Caco-2 (cell line): ENCODE data around the gene SLC9A3. TPM values are rescaled to one million over a fixed set of nuclear protein-coding genes. Genes with fewer than 3 reads are reported as not detected.

Experiments used
- BruUV-seq: library from RNA; stranded (reverse); fragments of 400-500 nt; replicated peaks from 2 replicates; lab custom pipeline; 2021; lab: Mats Ljungman, UMichigan
- CTCF ChIA-PET: fragments of 300-600 bp; sonication (Branson Sonifier 250); formaldehyde crosslinking; loops from one replicate; lab custom pipeline; 2022; ENCODE audit warnings: antibody characterized with exemption; lab: Charles Lee
- POLR2A ChIA-PET: fragments of 300-600 bp; sonication (Branson Sonifier 250); formaldehyde crosslinking; loops from one replicate; lab custom pipeline; 2022; ENCODE audit warnings: antibody characterized with exemption; lab: Charles Lee
- DNase-seq, 2 experiments: peaks; one replicate each; pipeline versions ENCODE4 v3.0.0 to v3.0.0-alpha.2; 2020 to 2022
- H3K27me3 ChIP-seq: replicated peaks from 2 replicates; pipeline ENCODE4 v1.6.0; 2011; ENCODE audit warnings: low read length; ENCODE audit not compliant: control insufficient read depth, insufficient read depth
- H3K36me3 ChIP-seq: 2 replicates; pipeline ENCODE4 v1.5.1; 2011; ENCODE audit warnings: low read length; ENCODE audit not compliant: control insufficient read depth, insufficient read depth
- H3K4me1 ChIP-seq: fragments of 250-450 bp; sonication (Bioruptor Pico); 2 replicates; pipeline ENCODE4 v1.5.1; 2020; ENCODE audit warnings: mild to moderate bottlenecking
- H3K4me3 ChIP-seq: 2 replicates; pipeline ENCODE4 v1.5.1; 2011; ENCODE audit warnings: low read depth, mild to moderate bottlenecking, control low read depth, low read length
- H3K9me3 ChIP-seq: fragments of 250-450 bp; sonication (Bioruptor Pico); 2 replicates; pipeline ENCODE4 v1.5.1; 2020; ENCODE audit warnings: mild to moderate bottlenecking, moderate library complexity
- H3K27ac Mint-ChIP-seq: one replicate; pipeline ENCODE4 v1.8.0; 2022; ENCODE audit warnings: mixed read lengths; ENCODE audit not compliant: unreplicated experiment
- H3K27me3 Mint-ChIP-seq: one replicate; pipeline ENCODE4 v1.8.0; 2022; ENCODE audit warnings: mixed read lengths; ENCODE audit not compliant: insufficient read depth, unreplicated experiment
- H3K36me3 Mint-ChIP-seq: one replicate; pipeline ENCODE4 v1.8.0; 2022; ENCODE audit warnings: mild to moderate bottlenecking, mixed read lengths; ENCODE audit not compliant: insufficient read depth, unreplicated experiment
- H3K4me1 Mint-ChIP-seq: one replicate; pipeline ENCODE4 v1.8.0; 2022; ENCODE audit warnings: low read depth, mixed read lengths; ENCODE audit not compliant: unreplicated experiment
- H3K4me3 Mint-ChIP-seq: one replicate; pipeline ENCODE4 v1.8.0; 2022; ENCODE audit warnings: mild to moderate bottlenecking, moderate library complexity, mixed read lengths; ENCODE audit not compliant: unreplicated experiment
- H3K9me3 Mint-ChIP-seq: one replicate; pipeline ENCODE4 v1.8.0; 2022; ENCODE audit warnings: mixed read lengths; ENCODE audit not compliant: unreplicated experiment
- intact Hi-C: fragments of 100-400 bp; cut with micrococcal nuclease; formaldehyde crosslinking; loops from one replicate; pipeline ENCODE4 v1.10.0; 2022; ENCODE audit not compliant: unreplicated experiment
- total RNA-seq: library from RNA; stranded (reverse); gene quantifications from 2 replicates; pipeline ENCODE4 v1.2.3, GENCODE V29; 2022
- TF ChIP-seq, protein P1 (sequence below), 2 experiments: fragments of 200-600 bp in 1 of 2; IDR thresholded peaks; 1 replicate in 1 of 2; 2 replicates in 1 of 2; pipeline versions ENCODE4 v1.5.1 to v1.8.0; 2011 to 2022; ENCODE audit warnings: antibody characterized with exemption in 1 of 2, control low read depth in 1 of 2, inconsistent platforms in 1 of 2, low read depth in 1 of 2, low read length in 1 of 2, mild to moderate bottlenecking in 1 of 2, moderate library complexity in 1 of 2; ENCODE audit not compliant: insufficient read depth in 1 of 2, severe bottlenecking in 1 of 2, unreplicated experiment in 1 of 2

SLC9A3 gene
- total RNA-seq, 1 experiment from 2014 or later = 3.4 TPM

DNA sequence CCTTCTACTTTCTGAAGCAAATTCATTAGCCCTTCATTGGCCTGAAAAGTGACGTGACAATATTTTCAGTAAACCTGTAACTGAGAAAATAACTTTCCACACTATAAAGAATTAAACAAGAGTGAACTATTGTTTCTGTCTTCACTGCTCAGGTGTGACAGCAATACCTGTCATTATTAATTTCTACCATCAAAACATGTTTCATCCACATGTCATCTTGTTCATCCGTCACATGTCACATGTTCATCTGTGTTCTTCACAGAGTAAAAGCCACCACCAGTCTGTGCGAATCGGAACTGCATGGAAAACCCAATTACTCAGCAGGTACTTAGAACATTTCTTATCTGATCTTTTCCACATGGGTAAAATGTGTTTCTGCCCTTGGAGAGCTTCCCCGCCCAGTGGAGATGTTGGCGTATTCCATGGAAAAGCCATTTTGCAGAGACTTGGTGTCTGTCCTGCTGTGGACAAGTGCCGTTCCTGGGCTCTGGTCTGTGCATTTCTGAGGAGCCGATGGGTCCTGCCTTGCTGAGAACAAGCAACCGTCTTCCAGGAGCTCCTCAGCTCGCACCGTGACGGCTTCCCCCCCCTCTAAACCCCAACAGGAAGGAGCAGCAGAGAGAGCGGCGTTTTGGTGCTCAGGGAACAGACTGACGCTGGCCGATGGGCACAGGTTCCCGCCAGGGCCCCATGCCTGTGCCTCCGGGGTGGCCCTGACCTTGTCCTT lies 91.9 kb downstream of the SLC9A3 start:
- H3K27me3 Mint-ChIP-seq = peaks cover 2% of the 10 kb centered on the region
- H3K36me3 Mint-ChIP-seq = no peaks in the 10 kb centered on the region
- peaks cover 7% of the 10 kb centered on the region; the same call in 1 of the 2 replicates for H3K4me1 ChIP-seq
- intact Hi-C loops = no loop called here
- TF ChIP-seq, protein P1, sequence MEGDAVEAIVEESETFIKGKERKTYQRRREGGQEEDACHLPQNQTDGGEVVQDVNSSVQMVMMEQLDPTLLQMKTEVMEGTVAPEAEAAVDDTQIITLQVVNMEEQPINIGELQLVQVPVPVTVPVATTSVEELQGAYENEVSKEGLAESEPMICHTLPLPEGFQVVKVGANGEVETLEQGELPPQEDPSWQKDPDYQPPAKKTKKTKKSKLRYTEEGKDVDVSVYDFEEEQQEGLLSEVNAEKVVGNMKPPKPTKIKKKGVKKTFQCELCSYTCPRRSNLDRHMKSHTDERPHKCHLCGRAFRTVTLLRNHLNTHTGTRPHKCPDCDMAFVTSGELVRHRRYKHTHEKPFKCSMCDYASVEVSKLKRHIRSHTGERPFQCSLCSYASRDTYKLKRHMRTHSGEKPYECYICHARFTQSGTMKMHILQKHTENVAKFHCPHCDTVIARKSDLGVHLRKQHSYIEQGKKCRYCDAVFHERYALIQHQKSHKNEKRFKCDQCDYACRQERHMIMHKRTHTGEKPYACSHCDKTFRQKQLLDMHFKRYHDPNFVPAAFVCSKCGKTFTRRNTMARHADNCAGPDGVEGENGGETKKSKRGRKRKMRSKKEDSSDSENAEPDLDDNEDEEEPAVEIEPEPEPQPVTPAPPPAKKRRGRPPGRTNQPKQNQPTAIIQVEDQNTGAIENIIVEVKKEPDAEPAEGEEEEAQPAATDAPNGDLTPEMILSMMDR (IDR thresholded peaks at IDR 0.05; ENCODE audit: insufficient read depth in 1 of 2, low read depth in 1 of 2, low read length in 1 of 2, severe bottlenecking in 1 of 2, unreplicated experiment in 1 of 2) = no peak
- H3K4me3 ChIP-seq = no peak overlapping the region
- CTCF ChIA-PET = no interaction called here
- H3K36me3 ChIP-seq = no peaks in the 10 kb centered on the region
- H3K4me3 Mint-ChIP-seq = no peak overlapping the region
- H3K27ac Mint-ChIP-seq = no peak overlapping the region
- no peaks in the 10 kb centered on the region for H3K4me1 Mint-ChIP-seq
- no peaks in the 10 kb centered on the region for H3K9me3 Mint-ChIP-seq
- no peak for DNase-seq
- no TSS peak for BruUV-seq
- POLR2A ChIA-PET = no interaction called here
- no peaks in the 10 kb centered on the region for H3K27me3 ChIP-seq
- no peaks in the 10 kb centered on the region for H3K9me3 ChIP-seq

DNA sequence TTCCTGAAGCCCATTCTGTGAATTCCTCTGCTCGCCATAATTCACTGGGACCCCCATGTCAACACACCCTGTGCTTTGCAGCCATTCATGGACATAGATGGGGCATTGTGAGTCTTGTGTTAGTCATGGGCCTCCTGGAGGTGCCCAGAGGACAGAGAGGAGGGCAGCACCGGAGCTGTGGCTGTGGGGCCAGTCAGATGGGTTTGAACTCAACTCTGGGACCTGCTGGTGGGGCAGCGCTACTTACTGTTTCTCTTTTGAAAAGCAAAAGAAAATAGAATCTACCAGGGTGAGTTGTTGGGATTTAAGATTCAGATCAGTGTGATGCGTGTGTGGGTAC lies 92.6 kb downstream of the SLC9A3 start:
- Histone ChIP-seq H3K36me3 (no peaks in the 10 kb centered on the region), H3K27me3 (no peaks in the 10 kb centered on the region), H3K4me1 (peaks cover 7% of the 10 kb centered on the region; the same call in 1 of the 2 replicates), H3K4me3 (no peak overlapping the region), H3K9me3 (no peaks in the 10 kb centered on the region)
- TF ChIP-seq, protein P1 (IDR thresholded peaks at IDR 0.05; ENCODE audit: insufficient read depth in 1 of 2, low read depth in 1 of 2, low read length in 1 of 2, severe bottlenecking in 1 of 2, unreplicated experiment in 1 of 2) = no peak
- Mint-ChIP-seq H3K4me3 (no peak overlapping the region), H3K4me1 (no peaks in the 10 kb centered on the region), H3K9me3 (peaks cover 3% of the 10 kb centered on the region), H3K36me3 (no peaks in the 10 kb centered on the region), H3K27ac (no peak overlapping the region), H3K27me3 (peaks cover 2% of the 10 kb centered on the region)
- intact Hi-C loops = loop anchor here (2.0 kb wide), 2 partner anchors 115 to 243 kb away; no protein-coding TSS in a partner anchor
- ChIA-PET CTCF (interaction anchor here (0.5 to 1.2 kb wide), 7 partner anchors 8 to 481 kb away, joined by 3 to 8 read pairs (median 4); partner anchors contain the start of gene PDCD6), POLR2A (no interaction called here)
- no TSS peak for BruUV-seq
- no peak for DNase-seq

DNA sequence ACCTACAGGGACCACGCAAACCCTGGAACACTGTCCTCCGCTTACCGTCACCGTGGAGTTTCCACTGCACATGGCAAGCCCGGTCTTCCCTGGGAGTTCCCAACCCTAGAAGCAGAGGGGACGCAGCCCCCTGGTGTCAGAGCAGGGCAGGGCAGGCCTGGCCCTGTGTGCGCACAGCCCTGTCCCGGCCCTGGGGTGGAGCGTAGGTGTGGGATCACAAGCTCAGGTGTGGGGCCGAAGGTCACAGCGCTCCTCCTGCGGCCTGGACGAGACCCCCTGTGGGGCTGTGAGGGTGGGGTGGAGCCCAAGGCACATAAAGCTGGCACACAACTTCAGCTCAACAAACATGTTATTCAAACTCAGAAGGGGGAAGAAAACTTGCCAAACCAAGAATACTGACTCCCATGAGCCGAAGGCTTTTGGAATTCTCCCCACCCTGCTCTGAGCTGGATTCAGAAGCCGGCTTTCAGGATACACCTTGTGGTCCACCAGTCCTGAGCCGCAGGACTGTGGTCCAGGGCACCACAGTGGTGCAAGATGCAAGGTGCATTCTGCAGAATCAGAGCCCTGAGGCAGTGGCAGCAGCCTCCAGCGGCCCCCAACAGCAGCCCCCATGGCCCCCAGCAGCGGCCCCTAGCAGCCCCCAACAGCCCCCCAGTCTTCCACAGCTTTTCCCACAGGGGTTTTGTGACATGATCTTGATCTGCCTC lies 93.1 kb downstream of the SLC9A3 start:
- H3K36me3 ChIP-seq = no peaks in the 10 kb centered on the region
- Mint-ChIP-seq H3K27me3 (peaks cover 2% of the 10 kb centered on the region), H3K4me3 (no peak overlapping the region), H3K36me3 (no peaks in the 10 kb centered on the region), H3K9me3 (peaks cover 9% of the 10 kb centered on the region), H3K4me1 (no peaks in the 10 kb centered on the region), H3K27ac (no peak overlapping the region)
- CTCF ChIA-PET = interaction anchor here (0.5 to 1.2 kb wide), 7 partner anchors 8 to 482 kb away, joined by 3 to 8 read pairs (median 4); partner anchors contain the start of gene PDCD6
- POLR2A ChIA-PET = interaction anchor here (0.6 kb wide), 1 partner anchor 50 kb away, joined by 3 read pairs; no protein-coding TSS in a partner anchor
- intact Hi-C loops = loop anchor here (2.0 kb wide), 2 partner anchors 114 to 242 kb away; no protein-coding TSS in a partner anchor
- no peaks in the 10 kb centered on the region for H3K9me3 ChIP-seq
- no TSS peak for BruUV-seq
- peak; percentile 74 to 81 for DNase-seq
- peaks cover 7% of the 10 kb centered on the region; the same call in 1 of the 2 replicates for H3K4me1 ChIP-seq
- TF ChIP-seq, protein P1 (IDR thresholded peaks at IDR 0.05; ENCODE audit: insufficient read depth in 1 of 2, low read depth in 1 of 2, low read length in 1 of 2, severe bottlenecking in 1 of 2, unreplicated experiment in 1 of 2) = peak; percentile 74 to 88
- H3K27me3 ChIP-seq = no peaks in the 10 kb centered on the region
- H3K4me3 ChIP-seq = no peak overlapping the region
